HL-60 (cell line): ENCODE data around the gene CWC25.

Experiments
- POLR2AphosphoS5 ChIP-seq: IDR thresholded peaks from 2 replicates; pipeline ENCODE4 v1.6.1; 2012; ENCODE audit warnings: low read depth
- SPI1 ChIP-seq: IDR thresholded peaks from 2 replicates; pipeline ENCODE4 v1.6.1; 2012; ENCODE audit warnings: low read depth, mild to moderate bottlenecking, borderline replicate concordance
- TF ChIP-seq, protein P1 (sequence below): IDR thresholded peaks from one replicate; pipeline ENCODE4 v1.5.1; 2011; ENCODE audit warnings: low read length, control low read depth, inconsistent platforms; ENCODE audit not compliant: insufficient read depth
- TF ChIP-seq, protein P2 (sequence below): IDR thresholded peaks from 2 replicates; pipeline ENCODE4 v1.6.1; 2012; ENCODE audit warnings: low read depth; ENCODE audit not compliant: insufficient replicate concordance

DNA sequence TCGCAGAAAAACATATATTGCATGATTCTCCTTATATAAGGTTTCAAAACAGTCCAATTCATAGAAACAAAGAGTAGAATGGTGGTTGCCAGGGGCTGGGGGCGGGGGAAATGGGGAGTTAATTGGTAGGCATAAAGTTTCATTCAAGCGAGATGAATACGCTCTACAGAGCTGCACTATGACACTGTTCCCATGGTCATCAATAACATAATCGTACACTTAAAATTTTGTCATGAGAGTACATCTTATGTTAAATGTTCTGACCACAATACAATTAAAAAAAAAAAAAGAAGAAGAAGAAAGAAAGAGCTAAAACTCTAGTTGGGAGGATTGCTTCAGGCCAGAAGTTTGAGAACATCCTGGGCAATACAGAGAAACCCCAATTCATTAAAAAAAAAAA lies 30.9 kb downstream of the CWC25 start:
- TF ChIP-seq, protein P1, sequence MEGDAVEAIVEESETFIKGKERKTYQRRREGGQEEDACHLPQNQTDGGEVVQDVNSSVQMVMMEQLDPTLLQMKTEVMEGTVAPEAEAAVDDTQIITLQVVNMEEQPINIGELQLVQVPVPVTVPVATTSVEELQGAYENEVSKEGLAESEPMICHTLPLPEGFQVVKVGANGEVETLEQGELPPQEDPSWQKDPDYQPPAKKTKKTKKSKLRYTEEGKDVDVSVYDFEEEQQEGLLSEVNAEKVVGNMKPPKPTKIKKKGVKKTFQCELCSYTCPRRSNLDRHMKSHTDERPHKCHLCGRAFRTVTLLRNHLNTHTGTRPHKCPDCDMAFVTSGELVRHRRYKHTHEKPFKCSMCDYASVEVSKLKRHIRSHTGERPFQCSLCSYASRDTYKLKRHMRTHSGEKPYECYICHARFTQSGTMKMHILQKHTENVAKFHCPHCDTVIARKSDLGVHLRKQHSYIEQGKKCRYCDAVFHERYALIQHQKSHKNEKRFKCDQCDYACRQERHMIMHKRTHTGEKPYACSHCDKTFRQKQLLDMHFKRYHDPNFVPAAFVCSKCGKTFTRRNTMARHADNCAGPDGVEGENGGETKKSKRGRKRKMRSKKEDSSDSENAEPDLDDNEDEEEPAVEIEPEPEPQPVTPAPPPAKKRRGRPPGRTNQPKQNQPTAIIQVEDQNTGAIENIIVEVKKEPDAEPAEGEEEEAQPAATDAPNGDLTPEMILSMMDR = no peak
- TF ChIP-seq, protein P2, sequence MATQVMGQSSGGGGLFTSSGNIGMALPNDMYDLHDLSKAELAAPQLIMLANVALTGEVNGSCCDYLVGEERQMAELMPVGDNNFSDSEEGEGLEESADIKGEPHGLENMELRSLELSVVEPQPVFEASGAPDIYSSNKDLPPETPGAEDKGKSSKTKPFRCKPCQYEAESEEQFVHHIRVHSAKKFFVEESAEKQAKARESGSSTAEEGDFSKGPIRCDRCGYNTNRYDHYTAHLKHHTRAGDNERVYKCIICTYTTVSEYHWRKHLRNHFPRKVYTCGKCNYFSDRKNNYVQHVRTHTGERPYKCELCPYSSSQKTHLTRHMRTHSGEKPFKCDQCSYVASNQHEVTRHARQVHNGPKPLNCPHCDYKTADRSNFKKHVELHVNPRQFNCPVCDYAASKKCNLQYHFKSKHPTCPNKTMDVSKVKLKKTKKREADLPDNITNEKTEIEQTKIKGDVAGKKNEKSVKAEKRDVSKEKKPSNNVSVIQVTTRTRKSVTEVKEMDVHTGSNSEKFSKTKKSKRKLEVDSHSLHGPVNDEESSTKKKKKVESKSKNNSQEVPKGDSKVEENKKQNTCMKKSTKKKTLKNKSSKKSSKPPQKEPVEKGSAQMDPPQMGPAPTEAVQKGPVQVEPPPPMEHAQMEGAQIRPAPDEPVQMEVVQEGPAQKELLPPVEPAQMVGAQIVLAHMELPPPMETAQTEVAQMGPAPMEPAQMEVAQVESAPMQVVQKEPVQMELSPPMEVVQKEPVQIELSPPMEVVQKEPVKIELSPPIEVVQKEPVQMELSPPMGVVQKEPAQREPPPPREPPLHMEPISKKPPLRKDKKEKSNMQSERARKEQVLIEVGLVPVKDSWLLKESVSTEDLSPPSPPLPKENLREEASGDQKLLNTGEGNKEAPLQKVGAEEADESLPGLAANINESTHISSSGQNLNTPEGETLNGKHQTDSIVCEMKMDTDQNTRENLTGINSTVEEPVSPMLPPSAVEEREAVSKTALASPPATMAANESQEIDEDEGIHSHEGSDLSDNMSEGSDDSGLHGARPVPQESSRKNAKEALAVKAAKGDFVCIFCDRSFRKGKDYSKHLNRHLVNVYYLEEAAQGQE = no peak
- no peak for TF ChIP-seq POLR2AphosphoS5
- no peak for TF ChIP-seq SPI1
